ENCODE results near the gene MRGPRF.

Gene MRGPRF

DNA sequence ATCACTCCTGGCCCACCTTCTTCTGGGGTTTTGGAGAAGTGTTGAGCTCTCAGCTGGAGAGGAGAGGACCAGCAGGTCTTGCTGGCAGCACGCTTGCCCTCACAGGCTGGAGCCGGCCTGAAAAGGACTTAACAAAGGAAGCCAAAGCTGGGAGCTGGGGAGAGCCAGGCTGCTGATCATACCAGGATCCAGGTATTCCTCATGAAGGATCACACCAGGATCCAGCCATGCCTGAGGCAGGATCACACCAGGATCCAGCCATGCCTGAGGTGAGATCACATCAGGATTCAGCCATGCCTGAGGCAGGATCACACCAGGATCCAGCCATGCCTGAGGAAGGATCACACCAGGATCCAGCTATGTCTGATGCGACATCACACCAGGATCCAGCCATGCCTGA lies 49.3 kb downstream of the MRGPRF start:
- DNase-seq (ENCODE audit: low spot score): no peak

DNA sequence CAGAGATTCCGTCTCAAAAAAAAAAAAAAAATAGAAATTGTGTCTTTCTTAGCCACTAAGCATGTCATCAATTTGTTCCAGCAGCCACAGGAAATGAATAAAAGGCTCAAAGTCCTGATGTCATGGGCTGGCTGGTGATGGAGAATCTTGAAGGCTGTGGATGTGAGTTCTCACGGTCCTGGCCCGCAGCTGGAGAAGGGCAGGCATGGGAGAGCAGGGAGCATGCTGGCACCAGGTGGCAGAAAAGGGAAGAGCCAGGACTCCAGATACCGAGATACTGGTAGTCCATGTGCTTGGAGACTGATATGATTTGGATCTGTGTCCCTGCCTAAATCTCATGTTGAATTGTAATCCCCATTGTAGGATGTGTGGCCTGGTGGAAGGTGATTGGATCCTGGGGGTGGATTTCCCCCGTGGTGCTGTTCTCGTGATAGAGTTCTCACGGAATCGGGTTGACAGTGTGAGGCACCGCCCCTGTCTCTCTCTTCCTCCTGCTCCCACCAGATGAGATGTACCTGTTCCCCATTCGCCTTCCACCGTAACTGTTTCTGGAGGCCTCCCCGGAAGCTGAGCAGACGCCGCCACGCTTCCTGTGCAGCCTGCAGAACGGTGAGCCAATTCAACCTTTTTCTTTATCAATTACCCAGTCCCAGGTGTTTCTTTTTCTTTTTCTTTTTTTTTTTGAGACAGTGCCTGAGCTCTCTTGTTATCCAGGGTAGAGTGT lies 50.4 kb downstream of the MRGPRF start:
- no peak for DNase-seq (ENCODE audit: low spot score)

DNA sequence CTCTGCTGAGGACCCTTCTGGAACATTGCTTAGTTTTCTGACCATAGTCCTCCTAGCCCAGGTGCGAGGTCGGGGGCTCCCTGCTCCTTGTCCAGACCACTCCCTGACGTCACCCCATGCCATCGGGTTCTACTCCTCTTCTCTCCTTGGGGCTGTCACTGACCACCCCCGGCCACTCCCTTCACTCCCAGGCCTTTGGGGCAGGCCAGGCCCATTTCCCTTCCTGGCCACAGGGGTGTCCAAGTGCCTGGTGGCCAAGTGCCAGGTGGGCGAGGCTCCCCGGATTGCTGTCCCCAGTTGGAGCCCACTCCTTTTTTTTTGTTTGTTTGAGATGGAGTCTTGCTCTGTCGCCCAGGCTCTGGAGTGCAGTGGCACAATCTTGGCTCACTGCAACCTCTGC lies 51.8 kb downstream of the MRGPRF start:
- no peak for DNase-seq (ENCODE audit: low spot score)

DNA sequence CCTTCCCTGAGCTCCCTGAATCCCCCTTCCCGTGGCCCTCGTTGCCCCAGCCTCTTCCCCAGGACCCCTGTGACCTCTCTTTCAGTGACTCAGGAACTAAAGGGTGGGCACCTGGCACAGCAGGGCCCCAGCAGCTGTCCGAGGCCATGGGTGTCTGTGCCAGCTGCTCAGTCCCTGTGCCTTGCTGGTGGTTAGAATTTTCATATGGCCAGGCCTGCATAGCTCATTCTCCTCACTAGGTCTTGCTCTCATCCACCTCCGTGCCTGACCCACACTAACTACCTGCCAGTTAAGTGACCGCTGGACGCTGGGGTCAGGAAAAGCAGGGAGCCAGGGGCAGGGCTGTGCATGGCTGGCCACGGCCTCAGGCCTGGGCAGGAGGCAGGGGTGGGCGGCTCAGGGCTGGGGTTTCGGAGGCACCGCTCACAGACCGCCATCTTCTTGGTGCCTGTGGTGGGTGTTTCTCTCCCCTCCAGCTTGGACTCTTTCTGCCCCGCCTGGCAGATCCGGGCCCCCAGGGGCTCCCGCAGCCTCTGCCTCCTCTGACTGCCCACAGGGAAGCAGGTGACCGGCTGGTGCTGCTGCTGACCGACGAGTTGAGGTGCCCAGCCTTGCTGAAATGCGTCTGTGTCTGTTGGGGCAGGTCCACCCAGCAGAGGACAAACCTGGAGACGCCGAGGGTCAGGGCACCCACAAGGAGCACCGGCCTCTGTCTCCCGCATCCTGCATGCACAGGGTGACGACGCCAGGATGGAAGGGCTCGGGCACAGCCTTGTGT lies 52.6 kb downstream of the MRGPRF start:
- DNase-seq (ENCODE audit: low spot score): no peak

DNA sequence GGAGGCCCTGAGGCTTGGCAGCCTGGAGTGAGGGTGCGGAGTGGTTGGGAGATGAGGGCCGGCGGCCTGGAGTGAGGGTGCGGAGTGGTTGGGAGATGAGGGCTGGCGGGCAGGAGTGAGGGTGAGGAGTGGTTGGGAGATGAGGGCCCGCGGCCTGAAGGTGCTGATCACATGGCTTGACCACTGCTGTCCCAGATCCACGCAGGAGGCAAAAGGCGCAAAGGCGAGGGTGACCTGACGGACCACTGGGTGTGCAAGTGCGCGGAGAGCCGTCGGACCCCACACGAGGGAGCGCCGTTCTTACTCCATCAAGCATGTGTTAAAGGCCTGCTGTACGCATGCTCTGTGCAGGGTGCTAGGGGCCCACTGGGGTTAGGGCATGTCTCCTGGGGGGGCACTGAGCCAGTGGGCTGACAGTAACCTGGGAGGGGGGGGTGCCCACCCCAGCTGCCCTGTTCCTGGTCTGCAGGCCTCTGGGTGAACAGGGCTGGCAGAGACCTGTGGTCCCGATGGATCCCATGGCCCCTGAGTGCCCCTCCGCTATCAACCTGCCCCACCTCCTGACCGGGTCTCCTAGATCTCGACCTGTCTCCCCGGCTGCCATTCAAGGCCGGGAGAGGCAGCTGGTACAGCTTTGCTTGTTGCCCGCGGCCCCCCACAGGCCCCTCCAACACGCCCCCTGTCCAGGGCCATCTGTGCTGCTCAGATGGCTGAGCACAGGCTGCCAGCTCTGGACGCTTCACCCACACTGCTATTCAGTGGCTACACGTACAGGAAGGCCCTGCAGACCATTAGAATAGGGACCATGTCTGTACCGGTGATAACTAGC lies 53.4 kb downstream of the MRGPRF start:
- DNase-seq (ENCODE audit: low spot score): no peak

DNA sequence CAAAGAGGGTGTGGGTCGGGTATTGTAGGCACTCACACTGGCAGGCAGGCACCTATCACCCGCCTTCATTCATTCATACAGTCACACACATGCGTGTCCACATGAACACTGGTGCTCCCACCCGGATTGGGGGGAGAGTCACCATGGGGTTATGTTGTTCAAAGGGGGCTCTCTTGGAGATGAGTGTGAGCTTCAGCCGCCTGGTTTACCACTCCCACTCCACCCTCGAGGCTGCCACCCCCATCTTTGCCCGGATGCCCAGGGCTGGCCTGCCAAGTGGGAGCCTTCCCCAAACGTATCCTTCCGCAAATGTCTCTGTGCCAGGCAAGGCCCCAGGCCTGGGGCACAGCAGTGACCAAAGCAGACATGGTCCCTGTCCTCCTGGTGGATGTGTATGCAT lies 54.8 kb downstream of the MRGPRF start:
- no peak for DNase-seq (ENCODE audit: low spot score)

DNA sequence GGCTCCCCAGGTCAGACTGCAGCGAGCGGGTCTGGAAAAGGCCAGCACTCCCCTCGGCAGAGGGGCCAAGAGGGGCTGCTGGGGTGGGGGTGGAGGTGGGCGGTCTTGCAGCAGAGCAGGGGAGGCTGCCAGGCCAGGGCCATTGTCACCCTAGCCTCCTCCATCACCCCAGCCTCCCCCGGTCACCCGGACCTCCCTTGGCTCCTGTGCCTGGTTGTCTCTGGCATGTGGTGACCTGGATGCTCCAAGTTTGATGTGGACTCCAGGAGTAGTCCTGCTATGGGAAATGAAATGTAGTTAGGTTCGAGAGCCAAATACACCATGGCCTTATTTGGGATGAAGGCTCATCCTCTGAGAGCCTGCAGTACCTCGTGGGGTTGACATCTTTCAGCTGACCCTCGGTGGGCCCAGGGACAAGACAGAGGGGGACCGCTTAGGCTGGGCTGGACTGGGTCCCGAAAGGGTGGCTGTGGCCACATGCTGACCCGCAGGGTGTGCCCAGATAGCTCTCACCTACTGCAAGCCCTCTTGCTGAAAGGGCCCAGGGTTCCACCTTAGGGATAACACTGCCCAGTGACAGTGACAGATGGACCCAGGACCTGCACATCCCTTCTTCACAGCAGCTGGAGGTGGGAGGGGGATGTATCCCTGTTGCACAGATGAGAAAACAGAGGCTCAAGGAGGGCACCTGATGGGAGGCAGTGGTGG lies 56.3 kb downstream of the MRGPRF start:
- no peak for DNase-seq (ENCODE audit: low spot score)

DNA sequence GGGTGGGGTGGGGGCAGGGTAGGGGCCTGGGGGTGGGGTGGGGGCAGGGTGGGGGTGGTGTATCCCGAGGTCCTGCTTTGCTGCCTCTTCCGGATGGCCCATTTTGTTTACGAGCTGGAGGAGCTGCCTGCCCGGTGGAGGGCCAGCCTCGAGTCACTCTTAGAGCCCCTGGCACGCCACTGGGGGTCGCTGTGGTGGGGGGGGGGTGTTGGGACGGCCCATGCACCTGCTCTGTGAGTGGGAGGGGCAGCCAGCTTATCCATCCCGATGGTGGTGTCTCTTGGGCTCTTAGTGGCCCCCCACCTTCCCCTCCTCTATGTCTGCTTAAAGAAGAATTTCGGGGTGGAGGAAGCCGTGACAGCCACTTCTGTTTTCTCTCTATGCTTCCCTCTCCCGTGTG lies 56.9 kb downstream of the MRGPRF start:
- no peak for DNase-seq (ENCODE audit: low spot score)

DNA sequence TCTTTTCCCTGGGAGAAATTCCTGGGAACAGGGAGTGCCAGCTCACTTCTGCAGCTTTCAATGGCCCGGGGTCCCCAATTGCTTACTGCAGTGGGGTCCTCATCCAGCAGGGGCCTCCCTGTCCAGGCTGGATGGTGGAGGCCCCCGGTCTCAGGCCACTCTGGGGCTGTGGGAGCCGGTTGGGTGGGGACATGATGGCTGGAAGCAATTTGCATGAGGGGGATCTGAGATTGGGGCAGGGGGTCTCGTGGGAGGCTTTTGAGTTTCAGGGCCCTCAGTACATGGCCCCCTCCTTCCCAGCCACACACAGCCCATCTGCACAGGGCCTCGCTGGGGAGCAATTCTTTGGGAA lies 57.5 kb downstream of the MRGPRF start:
- no peak for DNase-seq (ENCODE audit: low spot score)

DNA sequence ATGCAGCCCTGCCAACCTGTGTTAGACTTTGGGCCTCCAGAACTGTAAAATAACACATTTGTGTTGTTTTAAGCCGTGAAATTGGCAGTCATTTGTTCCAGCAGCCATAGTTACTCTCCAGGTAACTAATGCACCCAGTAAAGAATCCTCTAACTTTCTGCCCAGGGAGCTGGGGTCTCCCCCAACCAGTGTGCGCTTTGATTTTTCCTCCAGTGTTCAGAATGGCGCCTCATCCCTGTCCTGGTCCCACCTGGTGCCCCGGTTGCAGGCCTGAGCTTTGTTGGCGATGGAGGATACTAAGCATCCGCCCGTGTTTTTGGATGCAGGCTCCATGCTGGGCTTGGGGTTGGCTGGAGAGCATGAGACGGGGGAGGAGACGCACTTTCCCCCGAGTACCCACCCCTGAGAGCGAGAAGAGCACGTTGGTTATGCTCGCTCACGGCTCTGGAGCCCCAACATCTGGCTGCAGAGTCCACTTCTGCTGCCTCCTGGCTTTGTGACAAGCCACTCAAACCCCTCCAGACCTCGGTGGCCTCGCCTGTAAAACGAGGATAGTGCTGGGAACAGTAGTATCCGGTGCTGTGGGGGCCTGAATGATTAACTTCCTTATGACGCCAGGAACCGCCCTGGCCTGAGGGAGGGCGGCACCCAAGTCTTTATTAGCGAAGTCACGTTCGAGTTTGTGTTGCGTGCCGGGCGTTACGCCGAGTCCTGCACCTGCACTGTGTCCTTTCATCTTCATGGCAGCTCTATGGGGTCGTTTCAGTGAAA lies 58.0 kb downstream of the MRGPRF start:
- DNase-seq (ENCODE audit: low spot score): no peak
